Stimulated activated CD8-positive, alpha-beta memory T cell treated with anti-CD3 and anti-CD28 coated beads, Interleukin-4, amount 100 ng/mL, for 48 hours (primary cell): Measurements from ENCODE around the gene CD3E.

Source experiments
- DNase-seq: peaks from one replicate; pipeline ENCODE4 v3.0.0-alpha.2; 2020

CD3E gene

GRCh38 chr11:118328745-118329144, 24.2 kb downstream of the CD3E start:
- no peak for DNase-seq

- DNase-seq, result no peak
Measured at GRCh38 chr11:118334745-118335144, 30.2 kb downstream of the CD3E start.

- peak; percentile 91 for DNase-seq
Measured at GRCh38 chr11:118338637-118339061, 34.1 kb downstream of the CD3E start.

GRCh38 chr11:118339281-118339961, 34.9 kb downstream of the CD3E start:
- no peak for DNase-seq

GRCh38 chr11:118340449-118340848, 35.9 kb downstream of the CD3E start:
- no peak for DNase-seq

- DNase-seq, result no peak
Measured at GRCh38 chr11:118341261-118341660, 36.7 kb downstream of the CD3E start.

- DNase-seq, result no peak
Measured at GRCh38 chr11:118341815-118342489, 37.4 kb downstream of the CD3E start.

GRCh38 chr11:118342503-118343161, 38.1 kb downstream of the CD3E start, which contains the start of gene CD3D:
Gene CD3D, minus strand, starts transcription at chr11:118342705. Its CDS starts 98 bp downstream, at chr11:118342607.
- DNase-seq, result peak; percentile 74

DNA sequence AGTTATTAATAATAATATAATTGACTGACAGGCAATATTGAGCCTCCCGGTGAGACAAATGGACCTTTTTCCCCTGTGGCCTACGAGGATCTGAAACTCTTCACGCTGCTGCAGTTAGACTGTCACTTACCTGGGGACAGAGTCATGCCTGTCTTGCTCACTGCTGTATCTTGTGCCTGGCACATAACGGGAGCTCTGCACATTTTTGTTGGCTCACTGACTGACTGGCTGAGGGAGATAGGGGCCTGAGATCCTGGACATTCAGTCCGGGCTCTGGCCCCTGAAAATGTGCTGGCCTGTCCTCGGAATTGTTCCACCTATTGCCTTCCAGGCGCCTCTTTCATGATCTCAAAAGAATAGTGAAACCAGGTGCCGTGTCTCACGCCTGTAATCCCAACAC, 38.7 kb downstream of the CD3E start:
- DNase-seq, result no peak

DNA sequence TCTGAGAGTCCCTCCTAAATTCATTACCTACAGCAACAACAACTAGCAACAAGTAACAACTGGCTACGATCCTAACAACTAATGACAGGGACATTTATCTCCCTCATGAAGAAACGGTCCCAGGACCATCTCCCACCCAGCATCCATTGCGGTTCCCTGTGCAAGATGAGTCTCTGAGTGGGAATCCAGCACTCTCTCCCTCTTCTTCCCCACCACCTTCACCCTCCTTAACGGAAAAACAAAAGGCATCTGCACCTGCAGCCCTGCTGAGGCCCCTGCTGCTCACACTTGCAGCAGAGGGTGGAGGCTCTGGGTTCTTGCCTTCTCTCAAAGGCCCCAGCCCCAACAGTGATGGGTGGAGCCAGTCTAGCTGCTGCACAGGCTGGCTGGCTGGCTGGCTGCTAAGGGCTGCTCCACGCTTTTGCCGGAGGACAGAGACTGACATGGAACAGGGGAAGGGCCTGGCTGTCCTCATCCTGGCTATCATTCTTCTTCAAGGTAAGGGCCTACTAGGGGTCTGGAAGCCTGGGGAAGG, 39.5 kb downstream of the CD3E start, which contains the start of gene CD3G:
CD3G (plus strand) TSS at position 364 of the 535 bp plus-strand sequence; CDS start at position 444, 80 bp downstream.
- peak; percentile 79 for DNase-seq

DNA sequence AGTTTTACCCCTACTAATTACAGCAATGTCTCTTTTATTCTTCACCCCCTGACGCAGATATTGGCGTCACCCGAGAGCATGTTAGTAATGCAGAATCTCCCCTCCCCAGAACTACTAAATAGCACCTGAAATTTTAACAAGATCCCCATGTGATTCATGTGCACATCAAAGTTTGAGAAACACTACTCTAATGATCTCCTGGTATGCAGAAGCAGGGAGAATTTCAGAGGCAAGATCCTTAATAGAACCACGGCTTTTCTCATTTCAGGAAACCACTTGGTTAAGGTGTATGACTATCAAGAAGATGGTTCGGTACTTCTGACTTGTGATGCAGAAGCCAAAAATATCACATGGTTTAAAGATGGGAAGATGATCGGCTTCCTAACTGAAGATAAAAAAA, 44.9 kb downstream of the CD3E start:
- DNase-seq, result no peak

DNA sequence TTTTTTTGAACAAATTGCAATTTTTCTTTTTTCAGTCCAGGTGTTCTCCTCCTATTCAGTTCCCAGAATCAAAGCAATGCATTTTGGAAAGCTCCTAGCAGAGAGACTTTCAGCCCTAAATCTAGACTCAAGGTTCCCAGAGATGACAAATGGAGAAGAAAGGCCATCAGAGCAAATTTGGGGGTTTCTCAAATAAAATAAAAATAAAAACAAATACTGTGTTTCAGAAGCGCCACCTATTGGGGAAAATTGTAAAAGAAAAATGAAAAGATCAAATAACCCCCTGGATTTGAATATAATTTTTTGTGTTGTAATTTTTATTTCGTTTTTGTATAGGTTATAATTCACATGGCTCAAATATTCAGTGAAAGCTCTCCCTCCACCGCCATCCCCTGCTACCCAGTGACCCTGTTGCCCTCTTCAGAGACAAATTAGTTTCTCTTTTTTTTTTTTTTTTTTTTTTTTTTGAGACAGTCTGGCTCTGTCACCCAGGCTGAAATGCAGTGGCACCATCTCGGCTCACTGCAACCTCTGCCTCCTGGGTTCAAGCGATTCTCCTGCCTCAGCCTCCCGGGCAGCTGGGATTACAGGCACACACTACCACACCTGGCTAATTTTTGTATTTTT, 48.7 kb downstream of the CD3E start:
- no peak for DNase-seq

- DNase-seq, result no peak
Measured at GRCh38 chr11:118358071-118358470, 53.5 kb downstream of the CD3E start.

GRCh38 chr11:118359295-118359958, 54.9 kb downstream of the CD3E start, which contains the start of gene UBE4A:
Gene UBE4A, plus strand, starts transcription at chr11:118359600. Its CDS starts 5,481 bp downstream, at chr11:118365081.
- peak; percentile 99 for DNase-seq

DNA sequence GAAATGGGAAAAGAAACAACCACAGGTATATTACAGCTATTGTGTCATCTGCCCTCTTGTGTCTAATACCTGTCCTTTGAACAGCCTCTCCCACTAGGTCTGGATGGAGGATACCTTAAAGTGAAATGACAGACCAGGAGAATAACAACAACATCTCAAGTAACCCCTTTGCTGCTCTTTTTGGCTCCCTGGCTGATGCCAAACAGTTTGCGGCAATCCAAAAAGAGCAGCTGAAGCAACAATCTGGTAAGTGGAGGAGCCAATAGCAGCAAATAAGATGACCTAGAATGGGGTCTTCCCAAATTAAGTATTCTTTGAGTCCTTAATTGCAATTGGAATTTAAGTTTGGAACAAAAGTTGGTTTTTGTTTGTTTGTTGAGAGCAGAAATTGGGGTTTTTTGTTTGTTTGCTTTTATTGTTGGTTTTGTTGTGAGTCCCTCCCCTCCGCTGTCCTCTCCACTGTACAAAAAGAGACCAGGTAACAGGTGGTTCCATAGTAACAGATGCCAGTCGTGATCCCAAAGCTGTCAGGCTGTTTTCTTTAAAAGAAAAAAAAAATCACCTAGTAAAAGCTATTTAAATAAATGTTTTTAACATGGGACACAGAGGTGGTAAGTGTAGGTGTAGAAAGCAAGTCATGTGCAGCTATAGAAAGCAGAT, 60.6 kb downstream of the CD3E start:
- DNase-seq, result no peak
